HuH-7.5 (cell line): ENCODE data around the gene NLGN2.
A peak's percentile ranks its signal among the peaks of the same experiment; 100 is the strongest.

Experiments
- DNase-seq: peaks from one replicate; pipeline ENCODE4 v3.0.0; 2011; ENCODE audit warnings: low spot score

Gene NLGN2

DNA sequence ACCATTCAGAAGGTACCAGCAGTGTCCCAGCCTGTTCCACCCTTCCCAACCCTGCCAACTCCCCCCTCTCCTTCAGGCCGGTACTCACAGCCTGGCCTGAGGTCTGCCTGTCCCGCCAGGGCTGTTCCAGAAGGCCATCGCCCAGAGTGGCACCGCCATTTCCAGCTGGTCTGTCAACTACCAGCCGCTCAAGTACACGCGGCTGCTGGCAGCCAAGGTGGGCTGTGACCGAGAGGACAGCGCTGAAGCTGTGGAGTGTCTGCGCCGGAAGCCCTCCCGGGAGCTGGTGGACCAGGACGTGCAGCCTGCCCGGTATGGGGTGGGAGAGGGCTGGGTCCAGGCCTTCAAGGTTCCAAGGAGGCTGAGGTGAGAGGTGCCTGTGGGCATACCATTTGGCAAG, 7.2 kb downstream of the NLGN2 start:
- DNase-seq = no peak

DNA sequence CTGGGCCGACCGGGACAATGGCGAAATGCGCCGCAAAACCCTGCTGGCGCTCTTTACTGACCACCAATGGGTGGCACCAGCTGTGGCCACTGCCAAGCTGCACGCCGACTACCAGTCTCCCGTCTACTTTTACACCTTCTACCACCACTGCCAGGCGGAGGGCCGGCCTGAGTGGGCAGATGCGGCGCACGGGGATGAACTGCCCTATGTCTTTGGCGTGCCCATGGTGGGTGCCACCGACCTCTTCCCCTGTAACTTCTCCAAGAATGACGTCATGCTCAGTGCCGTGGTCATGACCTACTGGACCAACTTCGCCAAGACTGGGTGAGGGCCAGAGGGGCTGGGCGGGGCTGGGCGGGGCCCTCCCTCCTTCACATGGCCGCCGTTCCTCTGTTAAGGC, 8.1 kb downstream of the NLGN2 start:
- no peak for DNase-seq

DNA sequence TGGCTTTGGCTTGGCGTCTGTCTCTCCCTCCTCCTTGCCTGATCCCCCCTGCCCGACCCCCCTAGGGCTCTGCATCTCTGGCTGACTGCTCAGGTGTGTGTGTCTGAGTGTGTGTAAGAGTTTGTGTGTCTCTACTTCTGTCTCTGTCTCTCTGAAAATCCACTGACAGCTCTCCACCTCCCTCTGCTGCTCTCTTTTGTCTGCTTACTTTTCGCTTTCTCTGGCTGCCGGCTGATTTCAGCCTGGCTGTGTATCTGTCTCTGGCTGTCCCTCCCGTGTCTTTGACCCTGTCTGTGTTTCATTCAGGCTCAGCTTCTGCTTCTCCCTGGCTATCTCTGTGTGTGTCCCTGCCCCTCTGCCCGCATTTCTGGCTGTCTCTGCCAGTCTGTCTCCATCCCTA, 8.7 kb downstream of the NLGN2 start:
- no peak for DNase-seq

- DNase-seq = no peak
Observed at GRCh38 chr17:7417056-7417655, 9.5 kb downstream of the NLGN2 start.

DNA sequence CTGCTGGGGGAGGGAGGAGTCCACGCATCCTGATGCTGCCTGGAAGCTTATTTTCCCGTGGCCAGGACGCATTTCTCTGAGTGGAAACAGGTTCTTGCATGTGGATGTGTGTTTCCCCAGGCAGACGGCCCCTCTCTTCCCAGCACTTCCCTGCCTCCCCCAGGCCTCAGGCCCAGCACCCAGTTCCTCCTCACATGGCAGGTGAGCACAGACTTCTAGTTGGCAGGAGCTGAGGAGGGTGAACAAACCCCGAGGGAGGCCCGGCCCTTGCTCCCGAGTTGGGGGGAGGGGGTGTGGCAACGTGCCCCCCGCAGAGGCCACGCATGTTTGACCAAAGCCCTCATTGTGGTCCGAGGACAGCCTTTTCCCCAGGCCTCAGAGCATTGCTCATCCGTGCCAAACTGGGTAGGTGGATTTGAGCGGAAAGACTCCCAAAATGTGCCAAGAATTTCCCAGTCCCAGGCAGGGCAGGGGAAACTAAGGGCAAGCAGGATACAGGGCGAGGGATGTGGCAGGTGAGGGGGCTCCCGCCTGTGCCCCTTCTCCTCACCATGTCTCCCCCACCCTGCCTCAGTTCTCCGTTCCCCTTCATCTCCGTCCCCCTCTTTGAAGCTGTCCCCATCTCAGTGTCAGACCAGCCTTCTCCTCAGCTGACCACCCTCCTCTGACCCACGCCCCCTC, 11.0 kb downstream of the NLGN2 start:
- DNase-seq = no peak

- DNase-seq = no peak
Observed at GRCh38 chr17:7419819-7420610, 12.4 kb downstream of the NLGN2 start, which contains the start of gene SPEM1. Gene SPEM1 (plus strand): TSS chr17:7420324. CDS start chr17:7420385, 61 bp downstream.

- DNase-seq = no peak
Observed at GRCh38 chr17:7421186-7421585, 13.5 kb downstream of the NLGN2 start.

DNA sequence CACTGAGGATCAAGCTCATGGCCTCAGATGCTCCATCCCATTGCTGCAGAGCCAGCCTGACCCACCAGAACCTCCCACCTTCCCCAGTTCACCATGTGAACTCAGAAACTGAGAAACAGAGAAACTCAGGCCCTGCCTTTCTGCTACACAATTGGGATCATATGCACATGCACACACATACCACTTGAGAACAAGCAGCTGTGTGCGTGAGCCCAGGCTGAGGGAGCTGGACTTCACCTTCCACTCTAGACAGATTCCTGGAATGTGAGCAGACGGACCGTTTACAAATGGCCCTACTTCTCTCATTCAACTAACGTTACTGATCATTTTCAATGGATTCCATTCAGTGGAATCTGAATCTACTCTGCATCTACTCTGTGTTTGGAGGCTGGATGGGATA, 16.0 kb downstream of the NLGN2 start:
- no peak for DNase-seq

GRCh38 chr17:7425316-7425715, 17.7 kb downstream of the NLGN2 start, which contains the start of gene SPEM2:
Gene SPEM2 (plus strand): TSS chr17:7425616. CDS start chr17:7425689, 73 bp downstream.
- DNase-seq = no peak

DNA sequence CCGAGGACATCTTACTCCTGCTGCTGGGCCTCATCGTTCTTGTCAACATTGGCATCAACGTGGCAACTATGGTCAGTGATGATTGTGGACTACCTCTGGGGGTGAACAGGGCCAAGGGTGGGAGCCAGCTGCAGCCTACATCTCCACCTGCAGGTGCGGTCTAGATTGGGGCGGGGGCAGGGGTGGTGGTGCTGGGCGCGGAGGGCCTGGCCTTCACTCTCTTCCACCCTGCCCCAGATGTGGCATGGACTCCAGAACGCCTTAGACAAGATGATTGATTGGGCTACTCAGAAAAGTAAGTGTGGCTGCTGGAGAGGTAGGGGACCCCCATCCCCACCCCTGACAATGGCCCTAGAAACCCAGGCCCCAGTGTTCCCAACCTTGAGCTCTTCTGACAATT, 18.1 kb downstream of the NLGN2 start:
- no peak for DNase-seq

DNA sequence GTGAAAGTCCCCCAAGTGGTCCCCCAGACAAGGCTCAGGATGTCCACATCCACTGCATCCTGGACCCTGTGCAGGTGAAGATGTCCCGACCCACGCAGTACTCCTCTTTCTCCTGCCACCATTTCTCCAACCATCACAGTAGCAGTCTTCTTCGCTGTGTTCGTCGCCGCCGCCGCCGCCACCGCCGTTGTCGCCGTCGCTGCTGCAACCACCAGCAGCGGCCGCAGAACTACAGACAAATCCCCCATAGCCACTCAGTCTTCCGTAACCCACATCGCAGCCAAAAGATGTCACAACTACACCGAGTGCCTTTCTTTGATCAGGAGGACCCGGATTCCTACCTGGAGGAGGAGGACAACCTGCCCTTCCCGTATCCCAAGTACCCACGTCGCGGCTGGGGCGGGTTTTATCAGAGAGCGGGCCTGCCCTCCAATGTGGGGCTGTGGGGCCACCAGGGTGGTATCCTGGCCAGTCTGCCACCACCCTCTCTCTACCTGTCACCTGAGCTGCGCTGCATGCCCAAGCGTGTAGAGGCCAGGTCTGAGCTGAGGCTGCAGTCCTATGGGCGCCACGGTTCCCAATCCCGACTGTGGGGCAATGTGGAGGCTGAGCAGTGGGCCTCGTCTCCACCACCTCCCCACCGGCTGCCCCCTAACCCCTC, 18.7 kb downstream of the NLGN2 start:
- no peak for DNase-seq

DNA sequence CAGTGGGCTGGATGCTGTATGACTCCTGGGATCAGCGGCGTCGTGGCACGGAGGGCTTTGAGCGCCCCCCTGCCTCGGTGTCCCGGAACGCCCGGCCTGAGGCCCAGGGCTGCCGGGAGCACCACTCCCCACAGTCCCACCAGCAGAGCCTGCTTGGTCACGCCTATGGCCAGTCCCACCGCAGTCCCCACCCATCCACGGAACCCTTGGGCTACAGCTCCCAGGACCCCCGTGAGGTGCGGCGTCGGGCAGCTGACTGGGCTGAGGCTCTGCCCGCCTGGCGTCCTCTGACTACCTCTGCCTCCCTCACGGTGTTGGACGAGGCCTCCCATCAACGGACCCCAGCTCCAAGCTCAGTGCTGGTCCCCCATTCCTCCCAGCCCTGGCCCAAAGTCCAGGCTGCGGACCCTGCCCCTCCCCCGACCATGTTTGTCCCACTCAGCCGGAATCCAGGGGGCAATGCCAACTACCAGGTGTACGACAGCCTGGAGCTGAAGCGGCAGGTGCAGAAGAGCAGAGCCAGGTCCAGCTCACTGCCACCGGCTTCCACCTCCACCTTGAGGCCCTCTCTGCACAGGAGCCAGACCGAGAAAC, 19.3 kb downstream of the NLGN2 start:
- DNase-seq = no peak

GRCh38 chr17:7427549-7427948, 19.9 kb downstream of the NLGN2 start:
- no peak for DNase-seq

GRCh38 chr17:7428557-7428956, 20.9 kb downstream of the NLGN2 start, which contains the start of gene SPEM3:
Gene SPEM3 (plus strand): TSS chr17:7428857. CDS start chr17:7428903, 46 bp downstream.
- no peak for DNase-seq

DNA sequence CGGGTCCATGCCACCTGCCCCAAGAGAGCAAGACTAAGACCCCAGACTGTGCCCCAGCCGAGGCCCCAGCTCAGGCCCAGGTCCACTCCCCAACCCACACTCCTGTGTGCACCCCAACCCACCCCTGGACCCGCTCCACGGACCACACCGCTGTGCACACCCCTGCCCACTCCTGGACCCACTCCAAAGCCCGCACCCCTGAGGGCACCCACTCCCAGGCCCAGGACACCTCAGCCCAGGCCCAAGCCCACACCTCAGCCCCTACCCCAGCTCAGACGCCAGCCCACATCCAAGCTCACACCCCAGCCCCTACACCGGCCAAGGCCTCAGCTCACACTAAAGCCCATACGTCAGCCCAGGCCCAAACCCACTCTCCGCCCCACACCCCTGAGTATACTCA, 22.1 kb downstream of the NLGN2 start:
- DNase-seq = no peak

GRCh38 chr17:7431231-7431630, 23.6 kb downstream of the NLGN2 start:
- no peak for DNase-seq

DNA sequence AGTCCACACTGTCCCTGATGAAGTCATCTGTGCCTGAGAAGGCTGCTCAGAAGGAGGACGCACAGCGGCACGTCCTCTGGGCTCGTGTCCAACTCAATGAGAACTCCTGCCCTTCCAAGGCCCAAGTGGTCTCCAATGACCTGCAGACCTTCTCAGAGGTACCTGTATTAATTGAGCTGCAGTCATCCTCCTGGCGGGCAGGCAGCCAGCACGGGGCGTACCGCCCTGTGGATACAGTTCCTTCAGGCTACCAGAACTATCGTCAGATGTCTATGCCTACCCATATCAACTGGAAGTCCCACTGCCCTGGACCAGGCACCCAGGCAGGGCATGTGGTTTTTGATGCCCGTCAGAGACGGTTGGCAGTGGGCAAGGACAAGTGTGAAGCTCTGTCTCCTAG, 24.7 kb downstream of the NLGN2 start:
- DNase-seq = no peak

DNA sequence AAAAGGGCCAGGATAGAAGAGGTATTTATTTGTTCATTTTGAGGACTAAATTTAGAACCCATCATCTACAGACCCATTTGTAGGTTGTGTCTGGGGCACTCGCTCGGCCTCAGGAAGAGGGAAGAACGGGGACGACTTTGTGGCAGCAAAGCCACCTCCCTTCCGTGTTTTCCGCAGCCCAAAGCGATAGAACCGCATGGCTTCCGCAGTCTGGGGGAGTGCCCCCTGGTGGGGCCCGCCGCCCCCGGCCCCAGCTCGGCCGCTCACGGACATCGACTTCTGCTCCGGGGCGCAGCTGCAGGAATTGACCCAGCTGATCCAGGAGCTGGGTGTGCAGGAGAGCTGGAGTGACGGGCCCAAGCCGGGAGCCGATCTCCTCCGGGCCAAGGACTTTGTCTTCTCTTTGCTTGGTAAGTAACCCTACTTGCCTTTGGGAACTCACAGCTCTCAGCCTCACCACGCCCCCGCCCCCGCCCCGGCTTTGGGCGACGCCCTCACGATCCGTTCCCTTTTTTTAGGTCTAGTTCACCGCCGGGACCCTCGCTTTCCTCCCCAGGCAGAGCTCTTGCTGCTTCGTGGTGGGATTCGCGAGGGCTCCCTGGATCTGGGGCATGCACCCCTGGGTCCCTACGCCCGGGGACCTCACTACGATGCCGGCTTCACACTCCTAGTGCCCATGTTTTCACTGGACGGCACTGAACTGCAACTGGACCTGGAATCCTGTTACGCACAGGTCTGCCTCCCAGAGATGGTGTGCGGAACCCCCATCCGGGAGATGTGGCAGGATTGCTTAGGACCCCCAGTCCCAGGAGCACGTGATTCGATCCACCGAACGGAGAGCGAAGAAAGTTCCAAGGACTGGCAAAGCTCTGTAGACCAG, 28.3 kb downstream of the NLGN2 start:
- DNase-seq = no peak

DNA sequence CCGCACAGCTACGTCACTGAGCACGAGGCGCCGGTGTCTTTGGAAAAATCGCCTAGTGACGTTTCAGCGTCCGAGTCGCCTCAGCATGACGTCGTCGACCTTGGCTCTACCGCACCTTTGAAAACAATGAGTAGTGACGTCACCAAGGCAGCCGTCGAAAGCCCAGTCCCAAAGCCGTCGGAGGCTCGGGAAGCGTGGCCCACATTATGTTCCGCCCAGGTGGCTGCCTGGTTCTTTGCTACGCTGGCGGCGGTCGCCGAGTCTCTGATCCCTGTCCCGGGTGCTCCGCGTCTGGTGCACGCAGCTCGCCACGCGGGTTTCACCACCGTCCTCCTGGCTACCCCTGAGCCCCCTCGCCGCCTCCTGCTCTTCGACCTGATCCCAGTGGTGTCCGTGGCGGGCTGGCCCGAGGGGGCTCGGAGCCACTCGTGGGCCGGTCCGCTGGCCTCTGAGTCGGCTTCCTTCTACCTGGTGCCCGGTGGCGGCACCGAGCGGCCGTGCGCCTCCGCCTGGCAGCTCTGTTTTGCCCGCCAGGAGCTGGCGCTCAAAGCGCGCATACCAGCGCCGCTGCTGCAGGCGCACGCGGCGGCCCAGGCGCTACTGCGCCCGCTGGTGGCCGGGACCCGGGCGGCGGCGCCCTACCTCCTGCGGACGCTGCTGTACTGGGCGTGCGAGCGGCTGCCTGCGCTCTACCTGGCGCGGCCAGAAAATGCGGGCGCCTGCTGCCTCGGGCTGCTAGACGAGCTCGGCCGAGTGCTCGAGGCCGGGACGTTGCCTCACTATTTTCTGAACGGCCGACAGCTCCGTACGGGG, 29.1 kb downstream of the NLGN2 start:
- DNase-seq = peak; percentile 80

GRCh38 chr17:7437369-7437863, 29.8 kb downstream of the NLGN2 start:
- no peak for DNase-seq
